CD14-positive monocyte (primary cell): ENCODE results near the gene P2RY6. TPM values are rescaled to one million over a fixed set of nuclear protein-coding genes. Genes with fewer than 3 reads are reported as not detected.

Experiments
- DNase-seq, 3 donors: peaks; one replicate each; pipeline ENCODE4 v3.0.0-alpha.2; 2011 to 2022
- H2AFZ ChIP-seq: 2 replicates; pipeline ENCODE4 v1.6.0; 2012; ENCODE audit warnings: mild to moderate bottlenecking, low read depth, low read length, inconsistent platforms; ENCODE audit not compliant: insufficient read depth, poor library complexity, severe bottlenecking
- H3K27ac ChIP-seq, 2 donors: 1 replicate in 1 of 2; 2 replicates in 1 of 2; pipeline ENCODE4 v1.5.1; 2012 to 2013; ENCODE audit warnings: low read length in 2 of 2, control low read depth in 1 of 2, inconsistent platforms in 1 of 2, low read depth in 1 of 2, mild to moderate bottlenecking in 1 of 2
- H3K27me3 ChIP-seq, 2 donors: one replicate each; pipeline versions ENCODE4 v1.6.0 to v1.6.1; 2011 to 2013; ENCODE audit warnings: low read length in 2 of 2; ENCODE audit not compliant: control insufficient read depth in 2 of 2, insufficient read depth in 2 of 2
- H3K36me3 ChIP-seq, 2 donors: replicated peaks in 1 of 2; 1 replicate in 1 of 2; 2 replicates in 1 of 2; pipeline versions ENCODE4 v1.5.1 to v1.6.1; 2012 to 2013; ENCODE audit warnings: low read length in 2 of 2, control low read depth in 1 of 2, inconsistent platforms in 1 of 2, mild to moderate bottlenecking in 1 of 2; ENCODE audit not compliant: insufficient read depth in 2 of 2, control insufficient read depth in 1 of 2
- H3K4me1 ChIP-seq, 2 donors: 1 replicate in 1 of 2; 2 replicates in 1 of 2; pipeline versions ENCODE4 v1.5.1 to v1.6.1; 2012 to 2013; ENCODE audit warnings: low read length in 2 of 2, control low read depth in 1 of 2, inconsistent platforms in 1 of 2, mild to moderate bottlenecking in 1 of 2, moderate library complexity in 1 of 2; ENCODE audit not compliant: insufficient read depth in 2 of 2, control insufficient read depth in 1 of 2
- H3K4me2 ChIP-seq: replicated peaks from 2 replicates; pipeline ENCODE3; 2012; ENCODE audit warnings: low read length, moderate library complexity, mild to moderate bottlenecking; ENCODE audit not compliant: poor library complexity, severe bottlenecking; ENCODE audit errors: extremely low read depth
- H3K4me3 ChIP-seq, 3 experiments: fragments of 200-600 bp in 1 of 3; sonication (generic) in 1 of 3; replicated peaks in 1 of 3; 1 replicate in 2 of 3; 2 replicates in 1 of 3; pipeline ENCODE4 v1.5.1; 2011 to 2013; ENCODE audit warnings: low read length in 3 of 3, mild to moderate bottlenecking in 3 of 3, control low read depth in 2 of 3, low read depth in 2 of 3, inconsistent platforms in 1 of 3, moderate library complexity in 1 of 3
- H3K79me2 ChIP-seq: 2 replicates; pipeline ENCODE4 v1.6.0; 2012; ENCODE audit warnings: mild to moderate bottlenecking, control low read depth, inconsistent platforms, low read length, moderate library complexity; ENCODE audit not compliant: insufficient read depth
- H3K9ac ChIP-seq: 2 replicates; pipeline ENCODE4 v1.6.0; 2017; ENCODE audit warnings: low read length, mild to moderate bottlenecking; ENCODE audit not compliant: insufficient read depth, poor library complexity, severe bottlenecking
- H3K9me3 ChIP-seq, 2 donors: replicated peaks in 1 of 2; 1 replicate in 1 of 2; 2 replicates in 1 of 2; pipeline versions ENCODE4 v1.5.1 to v1.6.1; 2012 to 2013; ENCODE audit warnings: low read length in 2 of 2, control low read depth in 1 of 2; ENCODE audit not compliant: control insufficient read depth in 1 of 2, insufficient read depth in 1 of 2
- H4K20me1 ChIP-seq: 2 replicates; pipeline ENCODE4 v1.6.0; 2012; ENCODE audit warnings: mild to moderate bottlenecking, low read length, control low read depth, moderate library complexity; ENCODE audit not compliant: insufficient read depth
- H3K27ac Mint-ChIP-seq, 7 donors: one replicate each; pipeline ENCODE4 v1.8.0; 2020; ENCODE audit warnings: mild to moderate bottlenecking in 7 of 7, mixed read lengths in 7 of 7, moderate library complexity in 6 of 7, inconsistent platforms in 2 of 7
- H3K27me3 Mint-ChIP-seq, 3 donors: one replicate each; pipeline ENCODE4 v1.8.0; 2021 to 2022; ENCODE audit warnings: low read depth in 3 of 3, mild to moderate bottlenecking in 3 of 3, mixed read lengths in 3 of 3, moderate library complexity in 3 of 3, inconsistent platforms in 1 of 3
- H3K36me3 Mint-ChIP-seq, 2 donors: one replicate each; pipeline ENCODE4 v1.8.0; 2020; ENCODE audit warnings: mixed read lengths in 2 of 2, inconsistent platforms in 1 of 2, mild to moderate bottlenecking in 1 of 2
- H3K4me1 Mint-ChIP-seq: one replicate; pipeline ENCODE4 v1.8.0; 2020; ENCODE audit warnings: mild to moderate bottlenecking, mixed read lengths
- H3K4me3 Mint-ChIP-seq, 2 donors: one replicate each; pipeline ENCODE4 v1.8.0; 2020; ENCODE audit warnings: mild to moderate bottlenecking in 2 of 2, mixed read lengths in 2 of 2, moderate library complexity in 1 of 2
- H3K9me3 Mint-ChIP-seq, 7 donors: one replicate each; pipeline ENCODE4 v1.8.0; 2020 to 2022; ENCODE audit warnings: mixed read lengths in 7 of 7, mild to moderate bottlenecking in 6 of 7, moderate library complexity in 6 of 7, inconsistent platforms in 2 of 7
- WGBS: methylation state at CpG from one replicate; pipeline ENCODE4 v1.1.5; 2013; ENCODE audit warnings: missing lambda C conversion rate; ENCODE audit not compliant: insufficient coverage; 5-methylcytosine and 5-hydroxymethylcytosine counted together
- intact Hi-C, 2 donors: fragments of 100-400 bp; cut with micrococcal nuclease; formaldehyde crosslinking; loops; one replicate each; pipeline versions ENCODE4 v1.15.0 to v1.15.1; 2023
- polyA plus RNA-seq, 3 donors: library from polyadenylated mRNA; depleted of rRNA in 1 of 3; unstranded in 2 of 3; stranded (reverse) in 1 of 3; fragments of 300-500 nt in 2 of 3; fragments of >200 nt in 1 of 3; fragmentation: Illumina TruSeq in 2 of 3; gene quantifications; 1 replicate in 2 of 3; 2 replicates in 1 of 3; pipeline ENCODE4 v1.2.3, GENCODE V29; 2012 to 2021
- TF ChIP-seq, protein P1 (sequence below): fragments of 200-600 bp; IDR thresholded peaks from one replicate; pipeline ENCODE4 v1.8.0; 2022; ENCODE audit warnings: antibody characterized with exemption, mild to moderate bottlenecking

Gene P2RY6
- polyA plus RNA-seq, 3 donors = 1.7 to 5.1 (median 1.8) TPM

DNA sequence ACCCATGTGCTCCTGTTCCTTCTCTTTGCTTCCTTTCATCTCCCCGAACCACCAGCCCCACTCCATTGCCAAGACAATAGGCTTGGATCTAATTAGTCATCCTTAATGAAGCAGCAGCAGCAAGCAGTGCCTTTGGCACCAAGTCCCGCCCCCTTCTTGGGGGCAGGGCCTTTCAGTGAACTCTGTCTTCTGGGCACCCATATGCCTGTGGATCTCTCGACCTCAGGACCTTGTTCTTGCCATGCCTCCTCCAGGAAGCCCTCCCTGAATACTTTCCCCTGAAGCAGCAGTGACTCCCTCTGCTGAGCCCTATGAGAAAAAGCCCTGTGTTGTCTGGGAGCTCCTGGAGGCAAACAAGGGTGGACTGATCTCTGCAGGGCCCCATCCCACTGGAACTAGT lies 68.0 kb downstream of the P2RY6 start:
- Histone ChIP-seq H3K36me3 (no peaks in the 10 kb centered on the region), H3K9me3 (no peaks in the 10 kb centered on the region), H3K27ac (no peak overlapping the region), H3K4me1 (no peaks in the 10 kb centered on the region), H4K20me1 (no peaks in the 10 kb centered on the region), H3K4me3 (no peak overlapping the region), H3K27me3 (no peaks in the 10 kb centered on the region), H3K79me2 (no peaks in the 10 kb centered on the region), H2AFZ (no peak overlapping the region), H3K9ac (no peak overlapping the region), H3K4me2 (no peak overlapping the region)
- Mint-ChIP-seq H3K27me3 (peaks cover 3 to 18% (median 13%) of the 10 kb centered on the region in 3 donors), H3K4me1 (no peaks in the 10 kb centered on the region), H3K27ac (no peak overlapping the region), H3K9me3 (peaks cover 0 to 4% (median 3%) of the 10 kb centered on the region in 7 donors), H3K4me3 (no peak overlapping the region), H3K36me3 (no peaks in the 10 kb centered on the region)
- DNase-seq = no peak
- 83% methylated on average over 2 of the region's 3 CpGs for WGBS
- TF ChIP-seq, protein P1, sequence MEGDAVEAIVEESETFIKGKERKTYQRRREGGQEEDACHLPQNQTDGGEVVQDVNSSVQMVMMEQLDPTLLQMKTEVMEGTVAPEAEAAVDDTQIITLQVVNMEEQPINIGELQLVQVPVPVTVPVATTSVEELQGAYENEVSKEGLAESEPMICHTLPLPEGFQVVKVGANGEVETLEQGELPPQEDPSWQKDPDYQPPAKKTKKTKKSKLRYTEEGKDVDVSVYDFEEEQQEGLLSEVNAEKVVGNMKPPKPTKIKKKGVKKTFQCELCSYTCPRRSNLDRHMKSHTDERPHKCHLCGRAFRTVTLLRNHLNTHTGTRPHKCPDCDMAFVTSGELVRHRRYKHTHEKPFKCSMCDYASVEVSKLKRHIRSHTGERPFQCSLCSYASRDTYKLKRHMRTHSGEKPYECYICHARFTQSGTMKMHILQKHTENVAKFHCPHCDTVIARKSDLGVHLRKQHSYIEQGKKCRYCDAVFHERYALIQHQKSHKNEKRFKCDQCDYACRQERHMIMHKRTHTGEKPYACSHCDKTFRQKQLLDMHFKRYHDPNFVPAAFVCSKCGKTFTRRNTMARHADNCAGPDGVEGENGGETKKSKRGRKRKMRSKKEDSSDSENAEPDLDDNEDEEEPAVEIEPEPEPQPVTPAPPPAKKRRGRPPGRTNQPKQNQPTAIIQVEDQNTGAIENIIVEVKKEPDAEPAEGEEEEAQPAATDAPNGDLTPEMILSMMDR = no peak
- intact Hi-C loops = no loop called here

DNA sequence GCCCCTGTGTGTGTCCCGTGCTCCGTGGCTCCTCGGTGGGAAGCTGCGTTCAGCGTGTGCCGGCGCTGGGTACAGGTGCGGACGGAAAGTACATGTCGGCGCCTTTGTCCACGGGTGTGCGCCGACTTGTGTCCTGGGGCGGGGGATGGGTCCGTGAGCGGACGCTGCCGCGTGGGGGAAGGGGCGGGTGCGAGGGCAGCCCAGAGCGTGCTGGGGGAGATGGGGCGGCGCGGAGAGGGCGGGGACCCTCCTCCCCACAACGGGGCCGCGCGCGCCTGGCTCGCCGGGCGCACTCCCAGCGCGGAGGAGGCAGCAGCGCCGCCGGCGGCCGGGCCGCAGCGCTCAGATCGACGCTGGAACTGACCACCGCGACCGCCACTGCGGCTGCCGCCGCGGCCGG lies 70.5 kb downstream of the P2RY6 start:
- Mint-ChIP-seq H3K27ac (no peak overlapping the region), H3K4me3 (no peak overlapping the region), H3K9me3 (peaks cover 0 to 4% (median 3%) of the 10 kb centered on the region in 7 donors), H3K36me3 (no peaks in the 10 kb centered on the region), H3K4me1 (no peaks in the 10 kb centered on the region), H3K27me3 (peaks cover 6 to 19% (median 15%) of the 10 kb centered on the region in 3 donors)
- no peak for DNase-seq
- TF ChIP-seq, protein P1 = no peak
- Histone ChIP-seq H3K4me1 (no peaks in the 10 kb centered on the region), H3K79me2 (no peaks in the 10 kb centered on the region), H3K27me3 (no peaks in the 10 kb centered on the region), H3K9me3 (no peaks in the 10 kb centered on the region), H4K20me1 (no peaks in the 10 kb centered on the region), H3K27ac (no peak overlapping the region), H2AFZ (no peak overlapping the region), H3K9ac (no peak overlapping the region), H3K4me3 (no peak overlapping the region), H3K36me3 (no peaks in the 10 kb centered on the region), H3K4me2 (no peak overlapping the region)
- WGBS = 88% methylated on average over 45 of the region's 54 CpGs
- intact Hi-C loops = no loop called here
